Activated CD8-positive, alpha-beta memory T cell treated with anti-CD3 and anti-CD28 coated beads, Interleukin-2, amount 10 ng/mL, durations not matched to agents 7 days and 5 days (primary cell): ENCODE data around the gene CELSR1. TPM values are rescaled to one million over a fixed set of nuclear protein-coding genes. Genes with fewer than 3 reads are reported as not detected.
"Not testable (repeated sequence)": the region's sequence is repeated elsewhere in the genome, so short reads cannot be mapped to it uniquely, and the experiment has no call there.

Experiments
- ATAC-seq: fragments of 150-1000 bp; cut with Tn5 transposase; one replicate; pipeline ENCODE4 v1.10.0; 2021; ENCODE audit warnings: moderate library complexity
- CTCF ChIA-PET: fragments of 350-600 bp; sonication (Branson Sonifier 250); formaldehyde crosslinking; loops from one replicate; lab custom pipeline; 2021; ENCODE audit warnings: antibody characterized with exemption; lab: Charles Lee
- DNase-seq: peaks from one replicate; pipeline ENCODE4 v3.0.0-alpha.2; 2020
- H3K27ac Mint-ChIP-seq: one replicate; pipeline ENCODE4 v1.8.0; 2021; ENCODE audit warnings: mild to moderate bottlenecking, mixed read lengths
- H3K27me3 Mint-ChIP-seq: one replicate; pipeline ENCODE4 v1.8.0; 2021; ENCODE audit warnings: mixed read lengths
- H3K36me3 Mint-ChIP-seq: one replicate; pipeline ENCODE4 v1.8.0; 2021; ENCODE audit warnings: mild to moderate bottlenecking, mixed read lengths
- H3K4me1 Mint-ChIP-seq: one replicate; pipeline ENCODE4 v1.8.0; 2021; ENCODE audit warnings: mixed read lengths
- H3K4me3 Mint-ChIP-seq: one replicate; pipeline ENCODE4 v1.8.0; 2021; ENCODE audit warnings: mild to moderate bottlenecking, moderate library complexity, mixed read lengths
- H3K9me3 Mint-ChIP-seq: one replicate; pipeline ENCODE4 v1.8.0; 2022; ENCODE audit warnings: low read depth, mixed read lengths
- total RNA-seq, 2 experiments: library from RNA; stranded (reverse); gene quantifications; one replicate each; pipeline ENCODE4 v1.2.3, GENCODE V29; 2021

Gene CELSR1
- total RNA-seq, 2 experiments from 2014 or later, result 0.06 to 0.12 TPM

DNA sequence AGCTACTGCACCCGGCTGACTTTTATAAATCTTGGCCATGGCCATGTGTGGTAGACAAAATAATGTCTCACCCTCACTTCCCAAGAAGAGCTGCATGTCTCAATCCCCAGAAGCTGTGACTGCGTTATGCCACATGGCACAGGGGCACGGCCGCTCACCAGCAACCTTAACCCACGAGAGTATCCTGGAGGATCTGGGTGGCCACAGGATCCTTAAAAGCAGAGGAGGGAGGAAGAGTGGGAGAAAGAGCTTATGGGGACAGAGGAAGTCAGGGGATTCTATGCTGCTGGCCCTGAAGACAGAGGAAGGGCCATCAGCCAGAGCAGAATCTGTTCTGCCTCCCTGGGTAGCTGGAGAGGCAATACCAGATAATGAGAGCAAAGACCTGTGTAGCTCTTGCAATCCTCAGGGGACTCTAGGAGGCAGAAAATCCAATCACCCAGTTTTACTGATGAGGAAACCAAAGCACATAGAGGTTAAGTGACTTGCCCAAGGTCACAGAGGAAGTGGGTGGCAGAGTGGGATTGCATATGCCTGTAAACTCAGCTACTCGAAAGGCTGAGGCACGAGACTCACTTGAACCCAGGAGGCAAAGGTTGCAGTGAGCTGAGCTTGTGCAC is 55.3 kb downstream of the CELSR1 start:
- DNase-seq (no peak), ATAC-seq (no peak)
- Mint-ChIP-seq H3K4me1 (peaks cover 9% of the 10 kb centered on the region), H3K4me3 (no peak overlapping the region), H3K9me3 (no peaks in the 10 kb centered on the region), H3K36me3 (no peaks in the 10 kb centered on the region), H3K27ac (no peak overlapping the region), H3K27me3 (peaks cover 18% of the 10 kb centered on the region)
- CTCF ChIA-PET, result interaction anchor here (1.4 kb wide), 1 partner anchor 114 kb away, joined by 6 read pairs; no protein-coding TSS in a partner anchor

GRCh38 chr22:46481386-46481785 is 56.0 kb downstream of the CELSR1 start:
- CTCF ChIA-PET, result interaction anchor here (0.6 kb wide), 1 partner anchor 82 kb away, joined by 3 read pairs; no protein-coding TSS in a partner anchor
- peaks cover 13% of the 10 kb centered on the region for H3K4me1 Mint-ChIP-seq
- no peak overlapping the region for H3K4me3 Mint-ChIP-seq
- DNase-seq (no peak), ATAC-seq (no peak)
- H3K9me3 Mint-ChIP-seq, result no peaks in the 10 kb centered on the region
- no peak overlapping the region for H3K27ac Mint-ChIP-seq
- H3K36me3 Mint-ChIP-seq, result no peaks in the 10 kb centered on the region
- peaks cover 23% of the 10 kb centered on the region for H3K27me3 Mint-ChIP-seq

DNA sequence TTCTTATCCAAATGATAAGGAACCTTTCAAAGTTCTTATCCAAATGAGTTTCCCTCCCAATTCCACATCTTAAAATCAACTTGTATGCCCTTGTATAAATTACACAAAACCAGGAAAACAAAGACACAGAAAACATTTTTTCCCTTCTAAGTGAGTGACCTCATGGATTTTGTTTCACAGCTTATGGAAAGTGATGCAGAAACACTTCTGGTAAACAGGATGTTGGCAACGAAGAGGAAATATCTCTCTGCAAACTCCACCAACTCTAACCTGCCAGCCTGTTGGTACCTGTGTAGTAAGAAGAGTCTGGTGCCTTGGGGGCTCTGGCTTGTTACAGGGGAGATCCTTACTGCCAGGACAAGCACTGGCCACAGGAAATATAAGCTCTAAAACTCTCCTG is 57.0 kb downstream of the CELSR1 start:
- CTCF ChIA-PET, result no interaction called here
- no peaks in the 10 kb centered on the region for H3K9me3 Mint-ChIP-seq
- no peak overlapping the region for H3K4me3 Mint-ChIP-seq
- DNase-seq (no peak), ATAC-seq (no peak)
- peaks cover 25% of the 10 kb centered on the region for H3K27me3 Mint-ChIP-seq
- no peaks in the 10 kb centered on the region for H3K36me3 Mint-ChIP-seq
- no peak overlapping the region for H3K27ac Mint-ChIP-seq
- H3K4me1 Mint-ChIP-seq, result peaks cover 13% of the 10 kb centered on the region

DNA sequence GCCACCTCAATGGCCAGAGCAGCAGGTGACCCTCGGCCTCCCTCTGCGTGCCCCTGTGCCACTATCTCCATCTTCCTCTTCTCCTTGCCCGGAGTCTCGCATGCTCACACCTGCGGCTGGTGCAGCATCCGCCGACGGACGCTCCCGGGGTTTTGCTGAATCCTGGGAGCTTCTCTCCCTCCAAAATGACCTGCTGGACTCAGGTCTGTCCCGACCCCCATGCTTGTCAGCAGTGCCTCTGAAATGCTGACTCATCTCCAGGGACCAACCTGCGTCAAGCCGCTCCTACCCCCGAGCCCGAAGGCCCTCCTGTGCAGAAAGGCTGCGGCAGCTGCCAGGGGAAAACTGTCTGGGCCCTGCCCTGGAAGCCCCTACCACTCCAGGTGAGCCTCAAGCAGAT is 58.4 kb downstream of the CELSR1 start:
- DNase-seq (no peak), ATAC-seq (no peak)
- H3K27me3 Mint-ChIP-seq, result peaks cover 29% of the 10 kb centered on the region
- CTCF ChIA-PET, result no interaction called here
- H3K36me3 Mint-ChIP-seq, result no peaks in the 10 kb centered on the region
- peaks cover 13% of the 10 kb centered on the region for H3K4me1 Mint-ChIP-seq
- no peak overlapping the region for H3K27ac Mint-ChIP-seq
- H3K4me3 Mint-ChIP-seq, result no peak overlapping the region
- no peaks in the 10 kb centered on the region for H3K9me3 Mint-ChIP-seq

GRCh38 chr22:46478083-46478551 is 59.3 kb downstream of the CELSR1 start:
- CTCF ChIA-PET, result interaction anchor here (1.2 kb wide), 1 partner anchor 111 kb away, joined by 3 read pairs; no protein-coding TSS in a partner anchor
- Mint-ChIP-seq H3K4me1 (peaks cover 13% of the 10 kb centered on the region), H3K27ac (no peak overlapping the region), H3K9me3 (no peaks in the 10 kb centered on the region), H3K27me3 (peaks cover 29% of the 10 kb centered on the region), H3K36me3 (no peaks in the 10 kb centered on the region), H3K4me3 (no peak overlapping the region)
- no peak for ATAC-seq
- no peak for DNase-seq

- Mint-ChIP-seq H3K9me3 (no peaks in the 10 kb centered on the region), H3K27ac (no peak overlapping the region), H3K4me3 (no peak overlapping the region), H3K27me3 (peaks cover 22% of the 10 kb centered on the region), H3K4me1 (peaks cover 4% of the 10 kb centered on the region), H3K36me3 (no peaks in the 10 kb centered on the region)
- ATAC-seq (no peak), DNase-seq (no peak)
- CTCF ChIA-PET, result no interaction called here
Measured at GRCh38 chr22:46476547-46476941, 60.9 kb downstream of the CELSR1 start.

DNA sequence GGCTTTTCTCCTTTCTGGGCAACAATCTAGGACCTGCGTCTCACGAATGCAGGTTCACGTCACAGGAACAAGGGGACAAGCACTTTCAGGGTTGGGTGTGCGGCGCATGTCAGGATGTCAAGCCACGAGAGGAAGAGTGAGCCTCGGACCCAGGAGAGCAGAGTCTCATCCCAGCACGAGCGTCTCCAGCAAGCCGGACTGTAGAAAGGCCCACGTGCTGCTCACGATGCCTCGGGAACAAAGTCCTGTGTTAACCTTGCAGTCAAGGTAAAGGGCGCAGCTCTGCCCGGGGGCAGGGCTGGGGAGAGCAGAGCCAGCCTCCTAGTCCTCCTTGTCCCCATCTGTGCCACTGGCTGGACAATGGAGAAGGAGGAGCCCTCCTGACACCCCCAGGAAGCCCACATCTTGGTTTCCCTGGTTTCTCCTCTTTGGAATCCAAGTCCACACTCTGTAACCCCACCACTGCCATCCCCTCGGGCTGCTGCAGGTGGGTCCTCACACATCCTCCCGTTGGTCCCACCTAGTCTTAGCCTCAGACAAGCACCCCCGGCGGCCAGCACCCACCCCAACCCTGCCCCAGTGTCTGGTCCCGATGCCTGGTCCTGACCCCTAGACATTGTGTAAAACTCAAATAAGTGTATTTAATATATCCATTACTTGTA is 63.4 kb downstream of the CELSR1 start:
- H3K36me3 Mint-ChIP-seq, result no peaks in the 10 kb centered on the region
- H3K4me1 Mint-ChIP-seq, result peaks cover 4% of the 10 kb centered on the region
- H3K9me3 Mint-ChIP-seq, result no peaks in the 10 kb centered on the region
- ATAC-seq (no peak), DNase-seq (no peak)
- H3K4me3 Mint-ChIP-seq, result no peak overlapping the region
- peaks cover 13% of the 10 kb centered on the region for H3K27me3 Mint-ChIP-seq
- CTCF ChIA-PET, result no interaction called here
- H3K27ac Mint-ChIP-seq, result no peak overlapping the region

DNA sequence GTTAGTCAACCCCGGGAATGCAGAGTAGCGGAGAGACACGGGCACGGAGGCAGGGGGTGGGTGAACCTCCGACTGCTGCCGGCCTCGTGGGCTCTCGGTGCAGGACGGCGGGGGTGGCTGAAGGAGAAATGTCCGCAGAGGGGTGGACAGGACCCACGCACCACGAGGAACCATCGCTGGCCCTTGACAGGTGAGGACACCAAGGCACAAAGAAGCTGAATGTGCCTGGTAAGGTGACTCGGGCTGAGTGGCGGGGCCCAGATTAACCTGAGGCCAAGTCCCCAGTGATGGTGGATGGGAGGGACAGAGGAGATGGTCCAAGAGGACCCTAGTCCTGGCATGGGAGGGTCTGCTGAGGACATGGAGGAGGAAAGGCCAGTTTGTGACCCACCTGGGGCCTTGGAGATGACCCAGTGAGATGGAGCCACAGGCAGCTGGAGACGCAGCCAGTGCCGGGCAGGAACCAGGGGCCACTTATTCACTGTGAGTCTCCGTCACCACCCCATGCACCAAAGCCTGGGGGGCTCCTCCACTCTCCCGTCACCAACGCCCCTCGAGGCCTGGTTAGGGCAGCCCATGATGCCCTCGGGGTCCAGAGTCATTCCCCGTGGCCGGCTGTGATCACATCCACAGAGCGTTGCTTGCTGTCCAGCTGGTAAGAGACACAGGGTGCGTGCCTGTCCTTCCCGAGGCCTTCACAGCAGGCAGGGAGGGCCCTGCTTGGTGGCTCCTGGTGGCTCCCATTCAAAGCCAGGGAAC is 64.2 kb downstream of the CELSR1 start:
- Mint-ChIP-seq H3K36me3 (no peaks in the 10 kb centered on the region), H3K9me3 (no peaks in the 10 kb centered on the region), H3K27me3 (peaks cover 11% of the 10 kb centered on the region), H3K4me3 (no peak overlapping the region), H3K27ac (no peak overlapping the region), H3K4me1 (peaks cover 4% of the 10 kb centered on the region)
- DNase-seq (no peak), ATAC-seq (no peak)
- CTCF ChIA-PET, result no interaction called here

DNA sequence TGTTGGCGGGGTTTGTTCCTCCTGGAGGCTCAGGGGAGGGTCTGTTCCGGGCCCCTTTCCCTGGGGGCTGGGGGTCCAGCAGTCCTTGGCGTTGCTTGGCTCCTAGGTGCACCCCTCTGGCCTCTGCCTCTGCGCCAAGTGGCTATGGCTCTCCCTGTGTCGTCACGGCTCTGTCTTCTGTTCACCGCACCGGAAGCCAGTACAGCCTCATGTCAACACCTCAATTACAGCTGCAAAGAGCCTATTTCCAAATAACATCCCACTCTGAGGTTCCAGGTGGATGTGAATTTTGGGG is 64.8 kb downstream of the CELSR1 start:
- Mint-ChIP-seq H3K4me3 (no peak overlapping the region), H3K36me3 (no peaks in the 10 kb centered on the region), H3K4me1 (peaks cover 4% of the 10 kb centered on the region), H3K27ac (no peak overlapping the region), H3K27me3 (peaks cover 11% of the 10 kb centered on the region), H3K9me3 (no peaks in the 10 kb centered on the region)
- DNase-seq, result no peak
- CTCF ChIA-PET, result no interaction called here
- no peak for ATAC-seq

DNA sequence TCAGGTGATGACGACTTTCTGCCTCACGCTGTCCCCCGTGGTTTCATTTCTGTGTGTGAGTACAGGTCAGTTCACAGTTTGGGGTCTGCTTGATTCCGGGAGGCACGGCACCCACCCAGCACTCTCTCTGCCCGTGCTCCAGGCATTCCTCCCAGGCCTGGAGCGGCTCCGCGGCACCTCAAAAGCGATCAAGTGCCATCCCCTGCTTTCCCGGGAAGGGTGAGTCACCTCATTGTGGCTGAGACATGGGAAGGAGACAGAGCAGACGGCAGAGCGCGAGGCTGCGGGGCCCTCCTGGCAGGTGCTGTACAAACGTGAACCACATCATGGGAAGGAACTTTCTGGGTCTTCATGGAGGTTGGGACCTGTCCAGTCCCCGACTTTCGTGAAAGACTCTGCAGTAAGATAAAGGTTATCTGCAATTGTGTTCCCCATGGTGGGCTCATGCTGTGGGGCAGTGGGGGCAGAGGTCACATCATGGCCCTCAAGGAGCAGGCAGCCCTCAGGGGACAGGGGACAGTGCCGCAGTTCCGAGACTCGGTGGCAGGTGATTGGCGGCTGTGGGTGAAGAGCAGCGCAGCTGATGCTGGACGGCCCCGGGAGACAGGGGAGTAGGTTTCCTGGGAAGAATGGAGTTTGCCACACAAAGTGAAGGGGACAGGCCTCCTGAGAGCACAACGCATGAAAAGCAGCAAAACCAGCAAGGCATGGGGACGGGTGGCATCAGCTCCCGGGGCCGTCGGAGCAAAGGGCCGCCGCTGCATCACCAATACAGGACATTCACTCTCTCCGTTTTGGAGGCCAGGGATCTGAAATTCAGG is 65.3 kb downstream of the CELSR1 start:
- ATAC-seq, result no peak
- no peaks in the 10 kb centered on the region for H3K9me3 Mint-ChIP-seq
- H3K4me3 Mint-ChIP-seq, result no peak overlapping the region
- CTCF ChIA-PET, result no interaction called here
- no peaks in the 10 kb centered on the region for H3K36me3 Mint-ChIP-seq
- no peak overlapping the region for H3K27ac Mint-ChIP-seq
- DNase-seq, result no peak
- H3K4me1 Mint-ChIP-seq, result peaks cover 4% of the 10 kb centered on the region
- peaks cover 11% of the 10 kb centered on the region for H3K27me3 Mint-ChIP-seq

- H3K27ac Mint-ChIP-seq, H3K36me3 Mint-ChIP-seq, DNase-seq, CTCF ChIA-PET, H3K9me3 Mint-ChIP-seq, H3K4me3 Mint-ChIP-seq, H3K27me3 Mint-ChIP-seq, H3K4me1 Mint-ChIP-seq, ATAC-seq: not testable (repeated sequence)
Measured at GRCh38 chr22:46471330-46471729, 66.1 kb downstream of the CELSR1 start.

DNA sequence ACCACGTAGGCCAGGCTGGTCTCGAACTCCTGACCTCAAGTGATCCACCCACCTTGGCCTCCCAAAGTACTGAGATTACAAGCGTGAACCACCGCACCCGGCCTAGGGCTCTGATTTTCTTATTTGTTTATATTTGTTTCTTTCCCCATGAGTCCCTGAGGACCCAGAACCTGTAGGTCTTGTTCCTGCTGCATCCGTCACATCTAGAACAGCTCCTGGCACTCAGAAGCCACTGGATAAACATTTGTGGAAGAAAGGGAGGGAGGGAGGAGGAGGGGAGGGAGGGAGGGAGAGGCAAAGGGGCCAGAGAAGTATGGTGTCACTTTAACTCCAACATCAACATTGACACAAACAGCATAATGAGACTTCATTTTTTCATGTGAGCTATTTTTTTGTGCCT is 67.7 kb downstream of the CELSR1 start:
- no peaks in the 10 kb centered on the region for H3K36me3 Mint-ChIP-seq

DNA sequence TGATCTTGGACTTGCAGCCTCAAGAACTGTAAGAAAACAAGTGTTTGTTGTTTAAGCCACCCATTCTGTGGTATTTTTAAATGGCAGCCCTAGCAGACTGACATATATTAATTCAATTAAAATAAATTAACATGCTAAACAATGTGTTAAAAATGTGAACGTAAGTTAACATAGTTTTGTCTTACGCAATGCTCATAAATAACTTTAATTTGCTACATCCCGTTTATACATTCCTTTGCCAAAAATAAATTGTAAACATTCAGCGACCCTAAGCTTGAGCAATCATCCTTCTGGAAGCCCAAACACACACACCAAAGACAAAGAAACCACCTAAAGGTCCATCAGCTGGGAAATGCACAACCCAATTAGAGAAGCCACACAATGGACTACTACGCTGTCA is 70.4 kb downstream of the CELSR1 start:
- CTCF ChIA-PET, result no interaction called here
- no peak overlapping the region for H3K4me3 Mint-ChIP-seq
- no peak for DNase-seq
- H3K27me3 Mint-ChIP-seq, result no peaks in the 10 kb centered on the region
- H3K36me3 Mint-ChIP-seq, result no peaks in the 10 kb centered on the region
- no peaks in the 10 kb centered on the region for H3K9me3 Mint-ChIP-seq
- no peaks in the 10 kb centered on the region for H3K4me1 Mint-ChIP-seq
- H3K27ac Mint-ChIP-seq, result no peak overlapping the region
- no peak for ATAC-seq

More for the DNA sequence above, 67.7 kb downstream of the CELSR1 start:
- Mint-ChIP-seq H3K4me1 (no peaks in the 10 kb centered on the region), H3K9me3 (no peaks in the 10 kb centered on the region), H3K27me3 (no peaks in the 10 kb centered on the region), H3K4me3 (no peak overlapping the region), H3K27ac (no peak overlapping the region)
- CTCF ChIA-PET, result no interaction called here
- ATAC-seq (no peak), DNase-seq (no peak)
